GM12878 (cell line): ENCODE data around the gene RPS27L. TPM values are rescaled to one million over a fixed set of nuclear protein-coding genes. Genes with fewer than 3 reads are reported as not detected.

Experiments
- CBX3 ChIP-seq: fragments of 200-600 bp; sonication (generic); IDR thresholded peaks from 2 replicates; pipeline ENCODE4 v1.6.1; 2016; ENCODE audit warnings: low read depth, borderline replicate concordance
- CREB1 ChIP-seq: IDR thresholded peaks from 2 replicates; pipeline ENCODE4 v1.6.1; 2012; ENCODE audit warnings: low read depth, mild to moderate bottlenecking, inconsistent platforms
- EP300 ChIP-seq, 2 experiments: fragments of 150-350 bp in 1 of 2; IDR thresholded peaks; 2 replicates each; pipeline ENCODE4 v1.6.1; 2011 to 2012; ENCODE audit warnings: low read depth in 2 of 2, low read length in 2 of 2, borderline replicate concordance in 1 of 2, improper control_type of control experiment in 1 of 2, inconsistent platforms in 1 of 2; ENCODE audit not compliant: control insufficient read depth in 1 of 2
- IKZF2 ChIP-seq, 2 experiments: fragments of 450-650 bp; IDR thresholded peaks; 2 replicates each; pipeline ENCODE4 v1.6.1; 2017; ENCODE audit warnings: mild to moderate bottlenecking in 2 of 2, moderate library complexity in 2 of 2
- IRF4 ChIP-seq: IDR thresholded peaks from 2 replicates; pipeline ENCODE4 v1.6.1; 2011; ENCODE audit warnings: low read depth, low read length
- KAT2A ChIP-seq: conservative IDR thresholded peaks from 2 replicates; pipeline ENCODE4 v1.6.1; 2011; ENCODE audit warnings: low read depth, low read length; ENCODE audit not compliant: control insufficient read depth
- MEF2A ChIP-seq: IDR thresholded peaks from 2 replicates; pipeline ENCODE4 v1.6.1; 2011; ENCODE audit warnings: low read depth, mild to moderate bottlenecking, low read length, moderate library complexity; ENCODE audit not compliant: insufficient read depth
- MEF2B ChIP-seq: fragments of 450-650 bp; IDR thresholded peaks from 2 replicates; pipeline ENCODE4 v1.6.1; 2018; ENCODE audit warnings: mild to moderate bottlenecking, moderate library complexity; ENCODE audit not compliant: partially characterized antibody, poor library complexity, severe bottlenecking
- MTA2 ChIP-seq: fragments of 450-650 bp; IDR thresholded peaks from 2 replicates; pipeline ENCODE4 v1.6.1; 2016; ENCODE audit warnings: low read depth, mild to moderate bottlenecking, moderate library complexity
- MXI1 ChIP-seq: fragments of 150-350 bp; IDR thresholded peaks from 2 replicates; pipeline ENCODE4 v1.6.1; 2011; ENCODE audit warnings: low read depth, mild to moderate bottlenecking, inconsistent platforms, low read length, improper control_type of control experiment
- NR2F1 ChIP-seq: fragments of 450-650 bp; conservative IDR thresholded peaks from 2 replicates; pipeline ENCODE4 v1.6.1; 2017; ENCODE audit warnings: mild to moderate bottlenecking
- RAD51 ChIP-seq: fragments of 450-650 bp; IDR thresholded peaks from 2 replicates; pipeline ENCODE4 v1.6.1; 2016; ENCODE audit warnings: moderate library complexity, mild to moderate bottlenecking, inconsistent platforms
- RBBP5 ChIP-seq: fragments of 200-600 bp; sonication (generic); conservative IDR thresholded peaks from 2 replicates; pipeline ENCODE4 v1.6.1; 2016
- STAT1 ChIP-seq: fragments of 450-650 bp; conservative IDR thresholded peaks from 2 replicates; pipeline ENCODE4 v1.6.1; 2014; ENCODE audit warnings: antibody characterized with exemption, mild to moderate bottlenecking
- YY1 ChIP-seq: IDR thresholded peaks from 2 replicates; pipeline ENCODE4 v1.6.1; 2011; ENCODE audit warnings: low read depth, mild to moderate bottlenecking, low read length
- ZNF687 ChIP-seq: fragments of 450-650 bp; IDR thresholded peaks from 2 replicates; pipeline ENCODE4 v1.6.1; 2017; ENCODE audit warnings: mild to moderate bottlenecking, moderate library complexity
- ZSCAN29 ChIP-seq: fragments of 450-650 bp; IDR thresholded peaks from 2 replicates; pipeline ENCODE4 v1.6.1; 2017; ENCODE audit warnings: mild to moderate bottlenecking, moderate library complexity
- polyA plus RNA-seq, 11 experiments: library from polyadenylated mRNA; depleted of rRNA in 4 of 11; unstranded in 6 of 11; stranded (reverse) in 5 of 11; fragments of >200 nt; fragmentation: Nextera tagmentation in 4 of 11; fragmentation: Illumina TruSeq in 1 of 11; extraction: Ambion mirVana in 4 of 11; extraction: Trizol in 1 of 11; gene quantifications; 1 replicate in 1 of 11; 2 replicates in 10 of 11; pipeline versions ENCODE4 v1.2.1 to v1.2.3, GENCODE V29; 2011 to 2016; ENCODE audit warnings: inconsistent platforms in 2 of 11, missing spikeins in 2 of 11, low read depth in 1 of 11
- total RNA-seq, 4 experiments: library from RNA; depleted of rRNA in 3 of 4; stranded (reverse); fragments of >200 nt in 3 of 4; fragmentation: Illumina TruSeq in 1 of 4; extraction: Trizol in 1 of 4; gene quantifications; 2 replicates each; pipeline versions ENCODE4 v1.2.1 to v1.2.3, GENCODE V29; 2013 to 2021
- TF ChIP-seq, protein P1 (sequence below): fragments of 450-650 bp; formaldehyde crosslinking; IDR thresholded peaks from 2 replicates; pipeline ENCODE4 v1.4.0; 2020; ENCODE audit warnings: mild to moderate bottlenecking, moderate library complexity
- TF ChIP-seq, protein P2 (sequence below): IDR thresholded peaks from 2 replicates; pipeline ENCODE4 v1.6.1; 2011; ENCODE audit warnings: mild to moderate bottlenecking, low read depth, low read length, moderate library complexity; ENCODE audit not compliant: insufficient replicate concordance
- TF ChIP-seq, protein P3 (sequence below): fragments of 150-350 bp; IDR thresholded peaks from 2 replicates; pipeline ENCODE4 v1.6.1; 2014; ENCODE audit warnings: mild to moderate bottlenecking, low read depth, low read length

RPS27L gene
- total and polyA plus RNA-seq, 10 of the 15 experiments (the other 5 are each of a cell fraction or from before 2014, with no cell fraction given): 133 to 970 (median 220) TPM

GRCh38 chr15:63191895-63192618 lies 34.8 kb upstream of the RPS27L start (continued):
- TF ChIP-seq RAD51 (peak; percentile 76), IKZF2 (IDR thresholded peaks at IDR 0.05) (peak; percentile 80 to 86), RBBP5 (no peak), MEF2A (peak; percentile 57; the same call in 1 of the 2 replicates), STAT1 (no peak), ZNF687 (no peak), CBX3 (no peak), KAT2A (no peak), EP300 (IDR thresholded peaks at IDR 0.05; ENCODE audit: borderline replicate concordance in 1 of 2, control insufficient read depth in 1 of 2, low read depth in 2 of 2, low read length in 2 of 2) (peak; percentile 81 to 89), ZSCAN29 (no peak), MEF2B (peak; percentile 65), YY1 (0 out of 2 replicates have a peak, but pooled peaks have one; percentile 7), MTA2 (peak; percentile 86), IRF4 (no peak), MXI1 (peak; percentile 92; the same call in 1 of the 2 replicates), NR2F1 (peak; percentile 63), CREB1 (peak; percentile 79)
- TF ChIP-seq, protein P1, sequence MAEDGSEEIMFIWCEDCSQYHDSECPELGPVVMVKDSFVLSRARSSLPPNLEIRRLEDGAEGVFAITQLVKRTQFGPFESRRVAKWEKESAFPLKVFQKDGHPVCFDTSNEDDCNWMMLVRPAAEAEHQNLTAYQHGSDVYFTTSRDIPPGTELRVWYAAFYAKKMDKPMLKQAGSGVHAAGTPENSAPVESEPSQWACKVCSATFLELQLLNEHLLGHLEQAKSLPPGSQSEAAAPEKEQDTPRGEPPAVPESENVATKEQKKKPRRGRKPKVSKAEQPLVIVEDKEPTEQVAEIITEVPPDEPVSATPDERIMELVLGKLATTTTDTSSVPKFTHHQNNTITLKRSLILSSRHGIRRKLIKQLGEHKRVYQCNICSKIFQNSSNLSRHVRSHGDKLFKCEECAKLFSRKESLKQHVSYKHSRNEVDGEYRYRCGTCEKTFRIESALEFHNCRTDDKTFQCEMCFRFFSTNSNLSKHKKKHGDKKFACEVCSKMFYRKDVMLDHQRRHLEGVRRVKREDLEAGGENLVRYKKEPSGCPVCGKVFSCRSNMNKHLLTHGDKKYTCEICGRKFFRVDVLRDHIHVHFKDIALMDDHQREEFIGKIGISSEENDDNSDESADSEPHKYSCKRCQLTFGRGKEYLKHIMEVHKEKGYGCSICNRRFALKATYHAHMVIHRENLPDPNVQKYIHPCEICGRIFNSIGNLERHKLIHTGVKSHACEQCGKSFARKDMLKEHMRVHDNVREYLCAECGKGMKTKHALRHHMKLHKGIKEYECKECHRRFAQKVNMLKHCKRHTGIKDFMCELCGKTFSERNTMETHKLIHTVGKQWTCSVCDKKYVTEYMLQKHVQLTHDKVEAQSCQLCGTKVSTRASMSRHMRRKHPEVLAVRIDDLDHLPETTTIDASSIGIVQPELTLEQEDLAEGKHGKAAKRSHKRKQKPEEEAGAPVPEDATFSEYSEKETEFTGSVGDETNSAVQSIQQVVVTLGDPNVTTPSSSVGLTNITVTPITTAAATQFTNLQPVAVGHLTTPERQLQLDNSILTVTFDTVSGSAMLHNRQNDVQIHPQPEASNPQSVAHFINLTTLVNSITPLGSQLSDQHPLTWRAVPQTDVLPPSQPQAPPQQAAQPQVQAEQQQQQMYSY (CRISPR knock-in tag): no peak
- TF ChIP-seq, protein P2, sequence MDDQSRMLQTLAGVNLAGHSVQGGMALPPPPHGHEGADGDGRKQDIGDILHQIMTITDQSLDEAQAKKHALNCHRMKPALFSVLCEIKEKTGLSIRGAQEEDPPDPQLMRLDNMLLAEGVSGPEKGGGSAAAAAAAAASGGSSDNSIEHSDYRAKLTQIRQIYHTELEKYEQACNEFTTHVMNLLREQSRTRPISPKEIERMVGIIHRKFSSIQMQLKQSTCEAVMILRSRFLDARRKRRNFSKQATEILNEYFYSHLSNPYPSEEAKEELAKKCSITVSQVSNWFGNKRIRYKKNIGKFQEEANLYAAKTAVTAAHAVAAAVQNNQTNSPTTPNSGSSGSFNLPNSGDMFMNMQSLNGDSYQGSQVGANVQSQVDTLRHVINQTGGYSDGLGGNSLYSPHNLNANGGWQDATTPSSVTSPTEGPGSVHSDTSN: no peak
- TF ChIP-seq, protein P3, sequence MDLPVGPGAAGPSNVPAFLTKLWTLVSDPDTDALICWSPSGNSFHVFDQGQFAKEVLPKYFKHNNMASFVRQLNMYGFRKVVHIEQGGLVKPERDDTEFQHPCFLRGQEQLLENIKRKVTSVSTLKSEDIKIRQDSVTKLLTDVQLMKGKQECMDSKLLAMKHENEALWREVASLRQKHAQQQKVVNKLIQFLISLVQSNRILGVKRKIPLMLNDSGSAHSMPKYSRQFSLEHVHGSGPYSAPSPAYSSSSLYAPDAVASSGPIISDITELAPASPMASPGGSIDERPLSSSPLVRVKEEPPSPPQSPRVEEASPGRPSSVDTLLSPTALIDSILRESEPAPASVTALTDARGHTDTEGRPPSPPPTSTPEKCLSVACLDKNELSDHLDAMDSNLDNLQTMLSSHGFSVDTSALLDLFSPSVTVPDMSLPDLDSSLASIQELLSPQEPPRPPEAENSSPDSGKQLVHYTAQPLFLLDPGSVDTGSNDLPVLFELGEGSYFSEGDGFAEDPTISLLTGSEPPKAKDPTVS: no peak
